Measurements from ENCODE around the gene SPOCD1.

- TF ChIP-seq, protein P1, sequence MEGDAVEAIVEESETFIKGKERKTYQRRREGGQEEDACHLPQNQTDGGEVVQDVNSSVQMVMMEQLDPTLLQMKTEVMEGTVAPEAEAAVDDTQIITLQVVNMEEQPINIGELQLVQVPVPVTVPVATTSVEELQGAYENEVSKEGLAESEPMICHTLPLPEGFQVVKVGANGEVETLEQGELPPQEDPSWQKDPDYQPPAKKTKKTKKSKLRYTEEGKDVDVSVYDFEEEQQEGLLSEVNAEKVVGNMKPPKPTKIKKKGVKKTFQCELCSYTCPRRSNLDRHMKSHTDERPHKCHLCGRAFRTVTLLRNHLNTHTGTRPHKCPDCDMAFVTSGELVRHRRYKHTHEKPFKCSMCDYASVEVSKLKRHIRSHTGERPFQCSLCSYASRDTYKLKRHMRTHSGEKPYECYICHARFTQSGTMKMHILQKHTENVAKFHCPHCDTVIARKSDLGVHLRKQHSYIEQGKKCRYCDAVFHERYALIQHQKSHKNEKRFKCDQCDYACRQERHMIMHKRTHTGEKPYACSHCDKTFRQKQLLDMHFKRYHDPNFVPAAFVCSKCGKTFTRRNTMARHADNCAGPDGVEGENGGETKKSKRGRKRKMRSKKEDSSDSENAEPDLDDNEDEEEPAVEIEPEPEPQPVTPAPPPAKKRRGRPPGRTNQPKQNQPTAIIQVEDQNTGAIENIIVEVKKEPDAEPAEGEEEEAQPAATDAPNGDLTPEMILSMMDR (IDR thresholded peaks at IDR 0.05; ENCODE audit: insufficient read depth, low read depth, low read length), result no peak
- no peak for TF ChIP-seq EZH2 (IDR thresholded peaks at IDR 0.05; ENCODE audit: insufficient read depth, low read length)
Measured at GRCh38 chr1:31755197-31755611, 60.6 kb downstream of the SPOCD1 start.
